Esophagus muscularis mucosa (tissue), 3 donors: ENCODE data around the gene PDE4D.

Experiments
- CTCF ChIP-seq, 3 experiments: fragments of 200-600 bp in 2 of 3; fragments of 450-650 bp in 1 of 3; sonication (generic) in 2 of 3; IDR thresholded peaks; one replicate each; pipeline ENCODE4 v1.5.1; 2017 to 2019; ENCODE audit warnings: antibody characterized with exemption in 3 of 3, mild to moderate bottlenecking in 2 of 3, moderate library complexity in 1 of 3
- EP300 ChIP-seq: sonication (generic); formaldehyde crosslinking; IDR thresholded peaks from one replicate; pipeline ENCODE4 v1.6.1; 2017; ENCODE audit warnings: antibody characterized with exemption

- TF ChIP-seq CTCF (IDR thresholded peaks at IDR 0.05), result no peak
- TF ChIP-seq EP300, result no peak
Observed at GRCh38 chr5:59287884-59288283, 605.6 kb downstream of the PDE4D start.
